ENCODE measurements around the gene MORC1.

The MORC1 gene

DNA sequence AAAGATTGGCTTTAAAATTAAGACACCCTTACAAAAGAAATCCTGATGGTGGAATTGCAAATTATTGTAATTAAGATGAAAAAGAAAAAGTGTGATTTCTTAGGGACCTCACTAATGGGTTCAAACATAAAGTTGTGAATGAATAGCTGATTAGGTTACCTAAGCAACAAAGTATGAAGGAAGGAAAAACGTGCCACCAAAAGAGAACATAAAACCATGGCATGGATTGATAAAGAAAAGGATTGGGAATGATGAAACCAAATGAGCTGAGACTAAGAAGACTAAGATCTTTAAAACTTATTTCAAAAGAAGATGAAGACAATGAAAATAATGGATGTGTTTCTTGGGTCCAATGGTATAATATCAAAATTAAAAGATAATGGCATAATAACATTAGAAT is 132.1 kb downstream of the MORC1 start:
- H4K12ac ChIP-seq (ENCODE audit: low read depth, low read length), result no peak overlapping the region
- no peak for DNase-seq
- H3K9ac ChIP-seq (ENCODE audit: low read length), result no peak overlapping the region
- no peaks in the 10 kb centered on the region for H3K36me3 ChIP-seq (ENCODE audit: control insufficient read depth in 1 of 2, insufficient read depth in 2 of 2, low read length in 2 of 2)
- H3K4me2 ChIP-seq (ENCODE audit: low read length), result no peak overlapping the region
- H2AFZ ChIP-seq (ENCODE audit: insufficient read depth, low read length, poor library complexity), result no peak overlapping the region
- H3K79me2 ChIP-seq (ENCODE audit: control insufficient read depth, insufficient read depth, low read length, poor library complexity), result no peaks in the 10 kb centered on the region
- no peak overlapping the region for H3K18ac ChIP-seq (ENCODE audit: low read length)
- H2BK12ac ChIP-seq (ENCODE audit: low read length), result no peak overlapping the region
- H2BK120ac ChIP-seq (ENCODE audit: insufficient read depth, low read length, poor library complexity), result no peak overlapping the region
- H3K14ac ChIP-seq (ENCODE audit: low read length), result no peak overlapping the region
- H3K4me3 ChIP-seq (ENCODE audit: low read depth, low read length), result no peak overlapping the region
- H3K27me3 ChIP-seq (ENCODE audit: insufficient read depth, low read length), result no peaks in the 10 kb centered on the region
- no peak overlapping the region for H2BK5ac ChIP-seq (ENCODE audit: low read depth, low read length, poor library complexity)
- no peak overlapping the region for H4K91ac ChIP-seq (ENCODE audit: low read depth, low read length)
- H3K9me3 ChIP-seq (ENCODE audit: insufficient read depth, low read depth, low read length), result no peaks in the 10 kb centered on the region
- no peaks in the 10 kb centered on the region for H3K4me1 ChIP-seq (ENCODE audit: control insufficient read depth in 1 of 2, insufficient read depth in 2 of 2, low read length in 2 of 2)
- no peak overlapping the region for H4K8ac ChIP-seq (ENCODE audit: low read depth, low read length)
- no CpG with 5 or more reads among the region's 1 CpG for WGBS (ENCODE audit: extremely low coverage, insufficient coverage, insufficient read length)
- no peak overlapping the region for H3K27ac ChIP-seq (ENCODE audit: low read depth, low read length)
- H2AK5ac ChIP-seq (ENCODE audit: low read length), result no peak overlapping the region
- H3K79me1 ChIP-seq (ENCODE audit: low read length), result no peaks in the 10 kb centered on the region
- no peak overlapping the region for H3K23ac ChIP-seq (ENCODE audit: low read length)
- no peak overlapping the region for H3K4ac ChIP-seq (ENCODE audit: low read depth, low read length)

GRCh38 chr3:108983051-108983450 is 134.9 kb downstream of the MORC1 start:
- Histone ChIP-seq H3K27ac (ENCODE audit: low read depth, low read length) (no peak overlapping the region), H2BK12ac (ENCODE audit: low read length) (no peak overlapping the region), H4K12ac (ENCODE audit: low read depth, low read length) (no peak overlapping the region), H2BK5ac (ENCODE audit: low read depth, low read length, poor library complexity) (no peak overlapping the region), H3K4me2 (ENCODE audit: low read length) (no peak overlapping the region), H2AK5ac (ENCODE audit: low read length) (no peak overlapping the region), H2AFZ (ENCODE audit: insufficient read depth, low read length, poor library complexity) (no peak overlapping the region), H3K9ac (ENCODE audit: low read length) (no peak overlapping the region), H2BK120ac (ENCODE audit: insufficient read depth, low read length, poor library complexity) (no peak overlapping the region), H3K18ac (ENCODE audit: low read length) (no peak overlapping the region), H3K4me1 (ENCODE audit: control insufficient read depth in 1 of 2, insufficient read depth in 2 of 2, low read length in 2 of 2) (no peaks in the 10 kb centered on the region), H3K79me2 (ENCODE audit: control insufficient read depth, insufficient read depth, low read length, poor library complexity) (no peaks in the 10 kb centered on the region), H3K4ac (ENCODE audit: low read depth, low read length) (no peak overlapping the region), H3K9me3 (ENCODE audit: insufficient read depth, low read depth, low read length) (no peaks in the 10 kb centered on the region), H4K91ac (ENCODE audit: low read depth, low read length) (no peak overlapping the region), H3K14ac (ENCODE audit: low read length) (no peak overlapping the region), H3K4me3 (ENCODE audit: low read depth, low read length) (no peak overlapping the region), H3K23ac (ENCODE audit: low read length) (no peak overlapping the region), H4K8ac (ENCODE audit: low read depth, low read length) (no peak overlapping the region), H3K36me3 (ENCODE audit: control insufficient read depth in 1 of 2, insufficient read depth in 2 of 2, low read length in 2 of 2) (no peaks in the 10 kb centered on the region), H3K27me3 (ENCODE audit: insufficient read depth, low read length) (no peaks in the 10 kb centered on the region), H3K79me1 (ENCODE audit: low read length) (no peaks in the 10 kb centered on the region)
- WGBS (ENCODE audit: extremely low coverage, insufficient coverage, insufficient read length), result 100% methylated on average over 1 of the region's 1 CpG
- no peak for DNase-seq

GRCh38 chr3:108976058-108976457 is 141.9 kb downstream of the MORC1 start:
- no peak for DNase-seq
- Histone ChIP-seq H4K12ac (ENCODE audit: low read depth, low read length) (no peak overlapping the region), H3K79me2 (ENCODE audit: control insufficient read depth, insufficient read depth, low read length, poor library complexity) (no peaks in the 10 kb centered on the region), H3K23ac (ENCODE audit: low read length) (no peak overlapping the region), H3K9me3 (ENCODE audit: insufficient read depth, low read depth, low read length) (no peaks in the 10 kb centered on the region), H2AK5ac (ENCODE audit: low read length) (no peak overlapping the region), H3K4me2 (ENCODE audit: low read length) (no peak overlapping the region), H3K36me3 (ENCODE audit: control insufficient read depth in 1 of 2, insufficient read depth in 2 of 2, low read length in 2 of 2) (no peaks in the 10 kb centered on the region), H2BK12ac (ENCODE audit: low read length) (no peak overlapping the region), H3K79me1 (ENCODE audit: low read length) (no peaks in the 10 kb centered on the region), H4K91ac (ENCODE audit: low read depth, low read length) (no peak overlapping the region), H3K27ac (ENCODE audit: low read depth, low read length) (no peak overlapping the region), H2AFZ (ENCODE audit: insufficient read depth, low read length, poor library complexity) (no peak overlapping the region), H3K4me3 (ENCODE audit: low read depth, low read length) (no peak overlapping the region), H3K4ac (ENCODE audit: low read depth, low read length) (no peak overlapping the region), H2BK120ac (ENCODE audit: insufficient read depth, low read length, poor library complexity) (no peak overlapping the region), H3K18ac (ENCODE audit: low read length) (no peak overlapping the region), H3K27me3 (ENCODE audit: insufficient read depth, low read length) (no peaks in the 10 kb centered on the region), H3K9ac (ENCODE audit: low read length) (no peak overlapping the region), H2BK5ac (ENCODE audit: low read depth, low read length, poor library complexity) (no peak overlapping the region), H3K14ac (ENCODE audit: low read length) (no peak overlapping the region), H3K4me1 (ENCODE audit: control insufficient read depth in 1 of 2, insufficient read depth in 2 of 2, low read length in 2 of 2) (no peaks in the 10 kb centered on the region), H4K8ac (ENCODE audit: low read depth, low read length) (no peak overlapping the region)
- WGBS (ENCODE audit: extremely low coverage, insufficient coverage, insufficient read length), result no CpG with 5 or more reads among the region's 2 CpGs

GRCh38 chr3:108973019-108973418 is 144.9 kb downstream of the MORC1 start:
- Histone ChIP-seq H3K4me2 (ENCODE audit: low read length) (no peak overlapping the region), H3K79me2 (ENCODE audit: control insufficient read depth, insufficient read depth, low read length, poor library complexity) (no peaks in the 10 kb centered on the region), H3K9me3 (ENCODE audit: insufficient read depth, low read depth, low read length) (no peaks in the 10 kb centered on the region), H3K18ac (ENCODE audit: low read length) (no peak overlapping the region), H2BK12ac (ENCODE audit: low read length) (no peak overlapping the region), H4K12ac (ENCODE audit: low read depth, low read length) (no peak overlapping the region), H2AK5ac (ENCODE audit: low read length) (no peak overlapping the region), H2AFZ (ENCODE audit: insufficient read depth, low read length, poor library complexity) (no peak overlapping the region), H3K27me3 (ENCODE audit: insufficient read depth, low read length) (no peaks in the 10 kb centered on the region), H3K27ac (ENCODE audit: low read depth, low read length) (no peak overlapping the region), H3K4me1 (ENCODE audit: control insufficient read depth in 1 of 2, insufficient read depth in 2 of 2, low read length in 2 of 2) (no peaks in the 10 kb centered on the region), H3K4me3 (ENCODE audit: low read depth, low read length) (no peak overlapping the region), H3K14ac (ENCODE audit: low read length) (no peak overlapping the region), H4K8ac (ENCODE audit: low read depth, low read length) (no peak overlapping the region), H3K79me1 (ENCODE audit: low read length) (no peaks in the 10 kb centered on the region), H3K23ac (ENCODE audit: low read length) (no peak overlapping the region), H2BK5ac (ENCODE audit: low read depth, low read length, poor library complexity) (no peak overlapping the region), H4K91ac (ENCODE audit: low read depth, low read length) (no peak overlapping the region), H3K36me3 (ENCODE audit: control insufficient read depth in 1 of 2, insufficient read depth in 2 of 2, low read length in 2 of 2) (no peaks in the 10 kb centered on the region), H3K4ac (ENCODE audit: low read depth, low read length) (no peak overlapping the region), H2BK120ac (ENCODE audit: insufficient read depth, low read length, poor library complexity) (no peak overlapping the region), H3K9ac (ENCODE audit: low read length) (no peak overlapping the region)
- DNase-seq, result no peak
- no CpG with 5 or more reads among the region's 1 CpG for WGBS (ENCODE audit: extremely low coverage, insufficient coverage, insufficient read length)
